ENCODE results near the gene TMEM126B. TPM values are rescaled to one million over a fixed set of nuclear protein-coding genes. Genes with fewer than 3 reads are reported as not detected.

Gene TMEM126B
- total RNA-seq, 1 experiment from 2014 or later, result 30.5 TPM

- intact Hi-C loops (cut with micrococcal nuclease; ENCODE audit: unreplicated experiment), result no loop called here
- no TSS peak for BruUV-seq (replicated peaks)
- H3K27ac Mint-ChIP-seq (ENCODE audit: unreplicated experiment), result no peak overlapping the region
- TF ChIP-seq CTCF (IDR thresholded peaks at IDR 0.05; ENCODE audit: unreplicated experiment), result no peak
- peaks cover 12% of the 10 kb centered on the region for H3K27me3 Mint-ChIP-seq (ENCODE audit: unreplicated experiment)
- H3K4me1 Mint-ChIP-seq (ENCODE audit: low read depth, unreplicated experiment), result no peaks in the 10 kb centered on the region
- no peaks in the 10 kb centered on the region for H3K9me3 Mint-ChIP-seq (ENCODE audit: low read depth, unreplicated experiment)
- no peak for DNase-seq
- CTCF ChIA-PET, result no interaction called here
- H3K36me3 Mint-ChIP-seq (ENCODE audit: insufficient read depth, unreplicated experiment), result no peaks in the 10 kb centered on the region
- H3K4me3 Mint-ChIP-seq (ENCODE audit: low read depth, unreplicated experiment), result no peak overlapping the region
Measured at GRCh38 chr11:85672105-85672902, 43.9 kb downstream of the TMEM126B start.

GRCh38 chr11:85673393-85673792 is 45.0 kb downstream of the TMEM126B start:
- Mint-ChIP-seq H3K36me3 (ENCODE audit: insufficient read depth, unreplicated experiment) (no peaks in the 10 kb centered on the region), H3K4me1 (ENCODE audit: low read depth, unreplicated experiment) (no peaks in the 10 kb centered on the region), H3K4me3 (ENCODE audit: low read depth, unreplicated experiment) (no peak overlapping the region), H3K9me3 (ENCODE audit: low read depth, unreplicated experiment) (no peaks in the 10 kb centered on the region), H3K27me3 (ENCODE audit: unreplicated experiment) (peaks cover 12% of the 10 kb centered on the region), H3K27ac (ENCODE audit: unreplicated experiment) (no peak overlapping the region)
- intact Hi-C loops (cut with micrococcal nuclease; ENCODE audit: unreplicated experiment), result no loop called here
- TF ChIP-seq CTCF (IDR thresholded peaks at IDR 0.05; ENCODE audit: unreplicated experiment), result no peak
- CTCF ChIA-PET, result no interaction called here
- DNase-seq, result no peak
- no TSS peak for BruUV-seq (replicated peaks)

GRCh38 chr11:85679576-85679975 is 51.2 kb downstream of the TMEM126B start:
- H3K27ac Mint-ChIP-seq (ENCODE audit: unreplicated experiment), result no peak overlapping the region
- CTCF ChIA-PET, result no interaction called here
- no TSS peak for BruUV-seq (replicated peaks)
- H3K4me1 Mint-ChIP-seq (ENCODE audit: low read depth, unreplicated experiment), result no peaks in the 10 kb centered on the region
- no peak overlapping the region for H3K4me3 Mint-ChIP-seq (ENCODE audit: low read depth, unreplicated experiment)
- peaks cover 8% of the 10 kb centered on the region for H3K27me3 Mint-ChIP-seq (ENCODE audit: unreplicated experiment)
- DNase-seq, result no peak
- no peak for TF ChIP-seq CTCF (IDR thresholded peaks at IDR 0.05; ENCODE audit: unreplicated experiment)
- intact Hi-C loops (cut with micrococcal nuclease; ENCODE audit: unreplicated experiment), result no loop called here
- H3K9me3 Mint-ChIP-seq (ENCODE audit: low read depth, unreplicated experiment), result no peaks in the 10 kb centered on the region
- no peaks in the 10 kb centered on the region for H3K36me3 Mint-ChIP-seq (ENCODE audit: insufficient read depth, unreplicated experiment)

DNA sequence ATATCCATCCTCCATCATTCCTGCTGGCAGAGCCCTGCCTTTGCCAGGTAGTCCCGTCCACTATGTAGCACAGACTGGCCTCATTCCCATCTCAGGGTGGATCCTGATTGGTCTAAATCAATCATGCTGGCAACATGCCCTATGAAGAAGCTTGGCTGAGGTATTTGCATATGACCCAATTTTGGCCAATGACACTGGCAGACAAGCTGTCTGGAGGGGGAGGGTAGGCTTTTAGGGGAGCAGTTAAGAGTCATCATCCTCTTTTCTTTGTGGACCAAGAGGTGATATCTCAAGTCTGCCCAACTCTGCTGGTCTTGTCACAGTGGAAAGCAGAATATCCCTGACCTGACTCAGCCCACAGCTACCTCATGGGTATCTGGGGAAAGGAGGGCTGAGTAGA is 52.5 kb downstream of the TMEM126B start:
- no peaks in the 10 kb centered on the region for H3K36me3 Mint-ChIP-seq (ENCODE audit: insufficient read depth, unreplicated experiment)
- H3K4me1 Mint-ChIP-seq (ENCODE audit: low read depth, unreplicated experiment), result no peaks in the 10 kb centered on the region
- H3K27ac Mint-ChIP-seq (ENCODE audit: unreplicated experiment), result no peak overlapping the region
- no peak for DNase-seq
- CTCF ChIA-PET, result no interaction called here
- TF ChIP-seq CTCF (IDR thresholded peaks at IDR 0.05; ENCODE audit: unreplicated experiment), result no peak
- no peaks in the 10 kb centered on the region for H3K27me3 Mint-ChIP-seq (ENCODE audit: unreplicated experiment)
- H3K9me3 Mint-ChIP-seq (ENCODE audit: low read depth, unreplicated experiment), result no peaks in the 10 kb centered on the region
- BruUV-seq (replicated peaks), result no TSS peak
- no peak overlapping the region for H3K4me3 Mint-ChIP-seq (ENCODE audit: low read depth, unreplicated experiment)
- intact Hi-C loops (cut with micrococcal nuclease; ENCODE audit: unreplicated experiment), result no loop called here
